ENCODE results near the gene FAM170B. TPM values are rescaled to one million over a fixed set of nuclear protein-coding genes. Genes with fewer than 3 reads are reported as not detected.

The FAM170B gene
- total and polyA plus RNA-seq, 2 donors (not counting 3 experiments of a cell fraction or from before 2014, with no cell fraction given) = not detected

- no peak overlapping the region for H3K4me2 ChIP-seq (ENCODE audit: insufficient read depth, low read length)
- no peaks in the 10 kb centered on the region for H4K20me1 ChIP-seq (replicated peaks; ENCODE audit: control insufficient read depth, extremely low read depth, insufficient read depth, low read length)
- FAIRE-seq (no peak), DNase-seq (ENCODE audit: low read depth, low spot score) (no peak)
- H3K4me1 ChIP-seq (ENCODE audit: control insufficient read depth, extremely low read depth, insufficient read depth, low read length) = no peaks in the 10 kb centered on the region
- no peak overlapping the region for H2AFZ ChIP-seq (ENCODE audit: low read depth, low read length)
- H3K9me3 ChIP-seq (replicated peaks; ENCODE audit: control insufficient read depth, insufficient read depth, low read length) = no peaks in the 10 kb centered on the region
- dilution Hi-C loops (cut with MboI; ENCODE audit: extremely low pct_ligation_motif_present, low sequenced_read_pairs) = no loop called here
- CTCF ChIA-PET = no interaction called here
- intact Hi-C loops (cut with micrococcal nuclease) = no loop called here
- POLR2A ChIA-PET = no interaction called here
- no peaks in the 10 kb centered on the region for H3K36me3 ChIP-seq (ENCODE audit: control insufficient read depth in 2 of 2, extremely low read depth in 1 of 2, insufficient read depth in 2 of 2, low read length in 2 of 2)
- BruUV-seq (replicated peaks) = no TSS peak
- peaks cover 0 to 6% of the 10 kb centered on the region in 2 experiments for H3K27me3 ChIP-seq (ENCODE audit: control insufficient read depth in 2 of 2, insufficient read depth in 2 of 2, low read length in 2 of 2)
- no peaks in the 10 kb centered on the region for H3K9me1 ChIP-seq (replicated peaks; ENCODE audit: control insufficient read depth, extremely low read depth, insufficient read depth, low read length)
- H3K27ac ChIP-seq (ENCODE audit: insufficient read depth, low read depth, low read length) = no peak overlapping the region
- H3K4me3 ChIP-seq (replicated peaks in 1 of 3; ENCODE audit: insufficient read depth in 1 of 3, low read depth in 1 of 3, low read length in 3 of 3) = no peak overlapping the region
- no peaks in the 10 kb centered on the region for H3K79me2 ChIP-seq (ENCODE audit: control insufficient read depth, insufficient read depth, low read length)
- TF ChIP-seq EZH2 (IDR thresholded peaks at IDR 0.05; ENCODE audit: borderline replicate concordance, low read depth, low read length, severe bottlenecking) = no peak
- TF ChIP-seq, protein P1, sequence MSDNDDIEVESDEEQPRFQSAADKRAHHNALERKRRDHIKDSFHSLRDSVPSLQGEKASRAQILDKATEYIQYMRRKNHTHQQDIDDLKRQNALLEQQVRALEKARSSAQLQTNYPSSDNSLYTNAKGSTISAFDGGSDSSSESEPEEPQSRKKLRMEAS (IDR thresholded peaks at IDR 0.05; ENCODE audit: insufficient read depth, insufficient read length) = no peak
- TF ChIP-seq FOS (IDR thresholded peaks at IDR 0.05; ENCODE audit: borderline replicate concordance, insufficient read depth, low read length) = no peak
- TF ChIP-seq JUN (IDR thresholded peaks at IDR 0.05; ENCODE audit: borderline replicate concordance, insufficient read depth, insufficient read length, low read depth) = no peak
- TF ChIP-seq POLR2A (IDR thresholded peaks at IDR 0.05; ENCODE audit: low read depth, low read length) = no peak
- TF ChIP-seq MYC (IDR thresholded peaks at IDR 0.05; ENCODE audit: low read depth, low read length) = no peak
- H3K9ac ChIP-seq (replicated peaks; ENCODE audit: extremely low read depth, insufficient read depth, low read length) = no peak overlapping the region
These were observed 25.2 kb downstream of the FAM170B start for GRCh38 chr10:49108656-49109055.

- Histone ChIP-seq H3K4me1 (ENCODE audit: control insufficient read depth, extremely low read depth, insufficient read depth, low read length) (no peaks in the 10 kb centered on the region), H3K4me2 (ENCODE audit: insufficient read depth, low read length) (no peak overlapping the region), H3K9me1 (replicated peaks; ENCODE audit: control insufficient read depth, extremely low read depth, insufficient read depth, low read length) (no peaks in the 10 kb centered on the region), H3K4me3 (replicated peaks in 1 of 3; ENCODE audit: insufficient read depth in 1 of 3, low read depth in 1 of 3, low read length in 3 of 3) (no peak overlapping the region), H3K9me3 (replicated peaks; ENCODE audit: control insufficient read depth, insufficient read depth, low read length) (no peaks in the 10 kb centered on the region), H3K27ac (ENCODE audit: insufficient read depth, low read depth, low read length) (no peak overlapping the region), H3K27me3 (ENCODE audit: control insufficient read depth in 2 of 2, insufficient read depth in 2 of 2, low read length in 2 of 2) (peaks cover 0 to 4% of the 10 kb centered on the region in 2 experiments), H2AFZ (ENCODE audit: low read depth, low read length) (no peak overlapping the region), H4K20me1 (replicated peaks; ENCODE audit: control insufficient read depth, extremely low read depth, insufficient read depth, low read length) (no peaks in the 10 kb centered on the region), H3K36me3 (ENCODE audit: control insufficient read depth in 2 of 2, extremely low read depth in 1 of 2, insufficient read depth in 2 of 2, low read length in 2 of 2) (no peaks in the 10 kb centered on the region), H3K9ac (replicated peaks; ENCODE audit: extremely low read depth, insufficient read depth, low read length) (no peak overlapping the region), H3K79me2 (ENCODE audit: control insufficient read depth, insufficient read depth, low read length) (no peaks in the 10 kb centered on the region)
- TF ChIP-seq FOS (IDR thresholded peaks at IDR 0.05; ENCODE audit: borderline replicate concordance, insufficient read depth, low read length) (no peak), JUN (IDR thresholded peaks at IDR 0.05; ENCODE audit: borderline replicate concordance, insufficient read depth, insufficient read length, low read depth) (no peak)
- no peak for DNase-seq (ENCODE audit: low read depth, low spot score)
- ChIA-PET POLR2A (no interaction called here), CTCF (no interaction called here)
- no peak for FAIRE-seq
- dilution Hi-C loops (cut with MboI; ENCODE audit: extremely low pct_ligation_motif_present, low sequenced_read_pairs) (no loop called here), intact Hi-C loops (cut with micrococcal nuclease) (no loop called here)
- no TSS peak for BruUV-seq (replicated peaks)
These were observed 25.9 kb downstream of the FAM170B start for GRCh38 chr10:49107887-49108267.

Data from endothelial cell of umbilical vein (primary cell).